Caco-2 (cell line): ENCODE measurements around the gene MKRN2. TPM values are rescaled to one million over a fixed set of nuclear protein-coding genes. Genes with fewer than 3 reads are reported as not detected.

ENCODE experiments used
- BruUV-seq: library from RNA; stranded (reverse); fragments of 400-500 nt; replicated peaks from 2 replicates; lab custom pipeline; 2021; lab: Mats Ljungman, UMichigan
- CTCF ChIA-PET: fragments of 300-600 bp; sonication (Branson Sonifier 250); formaldehyde crosslinking; loops from one replicate; lab custom pipeline; 2022; ENCODE audit warnings: antibody characterized with exemption; lab: Charles Lee
- POLR2A ChIA-PET: fragments of 300-600 bp; sonication (Branson Sonifier 250); formaldehyde crosslinking; loops from one replicate; lab custom pipeline; 2022; ENCODE audit warnings: antibody characterized with exemption; lab: Charles Lee
- DNase-seq, 2 experiments: peaks; one replicate each; pipeline versions ENCODE4 v3.0.0 to v3.0.0-alpha.2; 2020 to 2022
- H3K27me3 ChIP-seq: replicated peaks from 2 replicates; pipeline ENCODE4 v1.6.0; 2011; ENCODE audit warnings: low read length; ENCODE audit not compliant: control insufficient read depth, insufficient read depth
- H3K36me3 ChIP-seq: 2 replicates; pipeline ENCODE4 v1.5.1; 2011; ENCODE audit warnings: low read length; ENCODE audit not compliant: control insufficient read depth, insufficient read depth
- H3K4me1 ChIP-seq: fragments of 250-450 bp; sonication (Bioruptor Pico); 2 replicates; pipeline ENCODE4 v1.5.1; 2020; ENCODE audit warnings: mild to moderate bottlenecking
- H3K4me3 ChIP-seq: 2 replicates; pipeline ENCODE4 v1.5.1; 2011; ENCODE audit warnings: low read depth, mild to moderate bottlenecking, control low read depth, low read length
- H3K9me3 ChIP-seq: fragments of 250-450 bp; sonication (Bioruptor Pico); 2 replicates; pipeline ENCODE4 v1.5.1; 2020; ENCODE audit warnings: mild to moderate bottlenecking, moderate library complexity
- H3K27ac Mint-ChIP-seq: one replicate; pipeline ENCODE4 v1.8.0; 2022; ENCODE audit warnings: mixed read lengths; ENCODE audit not compliant: unreplicated experiment
- H3K27me3 Mint-ChIP-seq: one replicate; pipeline ENCODE4 v1.8.0; 2022; ENCODE audit warnings: mixed read lengths; ENCODE audit not compliant: insufficient read depth, unreplicated experiment
- H3K36me3 Mint-ChIP-seq: one replicate; pipeline ENCODE4 v1.8.0; 2022; ENCODE audit warnings: mild to moderate bottlenecking, mixed read lengths; ENCODE audit not compliant: insufficient read depth, unreplicated experiment
- H3K4me1 Mint-ChIP-seq: one replicate; pipeline ENCODE4 v1.8.0; 2022; ENCODE audit warnings: low read depth, mixed read lengths; ENCODE audit not compliant: unreplicated experiment
- H3K4me3 Mint-ChIP-seq: one replicate; pipeline ENCODE4 v1.8.0; 2022; ENCODE audit warnings: mild to moderate bottlenecking, moderate library complexity, mixed read lengths; ENCODE audit not compliant: unreplicated experiment
- H3K9me3 Mint-ChIP-seq: one replicate; pipeline ENCODE4 v1.8.0; 2022; ENCODE audit warnings: mixed read lengths; ENCODE audit not compliant: unreplicated experiment
- CTCF ChIP-seq, 2 experiments: fragments of 200-600 bp in 1 of 2; IDR thresholded peaks; 1 replicate in 1 of 2; 2 replicates in 1 of 2; pipeline versions ENCODE4 v1.5.1 to v1.8.0; 2011 to 2022; ENCODE audit warnings: antibody characterized with exemption in 1 of 2, control low read depth in 1 of 2, inconsistent platforms in 1 of 2, low read depth in 1 of 2, low read length in 1 of 2, mild to moderate bottlenecking in 1 of 2, moderate library complexity in 1 of 2; ENCODE audit not compliant: insufficient read depth in 1 of 2, severe bottlenecking in 1 of 2, unreplicated experiment in 1 of 2
- intact Hi-C: fragments of 100-400 bp; cut with micrococcal nuclease; formaldehyde crosslinking; loops from one replicate; pipeline ENCODE4 v1.10.0; 2022; ENCODE audit not compliant: unreplicated experiment
- total RNA-seq: library from RNA; stranded (reverse); gene quantifications from 2 replicates; pipeline ENCODE4 v1.2.3, GENCODE V29; 2022

MKRN2 gene
- total RNA-seq, 1 experiment from 2014 or later, result 25.2 TPM

GRCh38 chr3:12561397-12561796 is 4.5 kb downstream of the MKRN2 start:
- H3K9me3 ChIP-seq, result no peaks in the 10 kb centered on the region; the same call in 1 of the 2 replicates
- ChIA-PET CTCF (no interaction called here), POLR2A (no interaction called here)
- no TSS peak for BruUV-seq
- H3K27me3 ChIP-seq, result no peaks in the 10 kb centered on the region
- H3K27me3 Mint-ChIP-seq, result no peaks in the 10 kb centered on the region
- intact Hi-C loops, result loop anchor here (5.0 kb wide), 1 partner anchor 331 kb away; no protein-coding TSS in a partner anchor
- no peaks in the 10 kb centered on the region for H3K9me3 Mint-ChIP-seq
- DNase-seq, result no peak
- H3K36me3 ChIP-seq, result no peaks in the 10 kb centered on the region
- H3K27ac Mint-ChIP-seq, result no peak overlapping the region
- H3K4me1 Mint-ChIP-seq, result peaks cover 26% of the 10 kb centered on the region
- H3K4me3 Mint-ChIP-seq, result no peak overlapping the region
- peaks cover 24% of the 10 kb centered on the region for H3K4me1 ChIP-seq
- peaks cover 4% of the 10 kb centered on the region for H3K36me3 Mint-ChIP-seq
- TF ChIP-seq CTCF (IDR thresholded peaks at IDR 0.05; ENCODE audit: insufficient read depth in 1 of 2, low read depth in 1 of 2, low read length in 1 of 2, severe bottlenecking in 1 of 2, unreplicated experiment in 1 of 2), result no peak
- H3K4me3 ChIP-seq, result no peak overlapping the region

GRCh38 chr3:12562451-12562850 is 5.6 kb downstream of the MKRN2 start:
- H3K27me3 Mint-ChIP-seq, result no peaks in the 10 kb centered on the region
- peaks cover 26% of the 10 kb centered on the region for H3K4me1 Mint-ChIP-seq
- no peak overlapping the region for H3K4me3 Mint-ChIP-seq
- Histone ChIP-seq H3K4me1 (peaks cover 24% of the 10 kb centered on the region), H3K27me3 (no peaks in the 10 kb centered on the region), H3K9me3 (peaks cover 3% of the 10 kb centered on the region; the same call in 1 of the 2 replicates), H3K4me3 (no peak overlapping the region), H3K36me3 (no peaks in the 10 kb centered on the region)
- ChIA-PET CTCF (no interaction called here), POLR2A (interaction anchor here (0.5 kb wide), 1 partner anchor 27 kb away, joined by 6 read pairs; no protein-coding TSS in a partner anchor)
- no peaks in the 10 kb centered on the region for H3K36me3 Mint-ChIP-seq
- TF ChIP-seq CTCF (IDR thresholded peaks at IDR 0.05; ENCODE audit: insufficient read depth in 1 of 2, low read depth in 1 of 2, low read length in 1 of 2, severe bottlenecking in 1 of 2, unreplicated experiment in 1 of 2), result no peak
- H3K27ac Mint-ChIP-seq, result no peak overlapping the region
- DNase-seq, result no peak
- H3K9me3 Mint-ChIP-seq, result no peaks in the 10 kb centered on the region
- no TSS peak for BruUV-seq
- intact Hi-C loops, result loop anchor here (5.0 kb wide), 1 partner anchor 330 kb away; no protein-coding TSS in a partner anchor

GRCh38 chr3:12566976-12567375 is 10.1 kb downstream of the MKRN2 start:
- Histone ChIP-seq H3K36me3 (no peaks in the 10 kb centered on the region; the same call in 1 of the 2 replicates), H3K9me3 (peaks cover 3% of the 10 kb centered on the region; the same call in 1 of the 2 replicates), H3K4me3 (no peak overlapping the region), H3K27me3 (no peaks in the 10 kb centered on the region), H3K4me1 (peaks cover 12% of the 10 kb centered on the region)
- ChIA-PET POLR2A (no interaction called here), CTCF (no interaction called here)
- Mint-ChIP-seq H3K36me3 (peaks cover 37% of the 10 kb centered on the region), H3K4me3 (no peak overlapping the region), H3K9me3 (no peaks in the 10 kb centered on the region), H3K4me1 (peaks cover 6% of the 10 kb centered on the region), H3K27ac (no peak overlapping the region), H3K27me3 (no peaks in the 10 kb centered on the region)
- no TSS peak for BruUV-seq
- no peak for DNase-seq
- intact Hi-C loops, result no loop called here
- no peak for TF ChIP-seq CTCF (IDR thresholded peaks at IDR 0.05; ENCODE audit: insufficient read depth in 1 of 2, low read depth in 1 of 2, low read length in 1 of 2, severe bottlenecking in 1 of 2, unreplicated experiment in 1 of 2)
